Stimulated activated CD8-positive, alpha-beta memory T cell treated with anti-CD3 and anti-CD28 coated beads, Interleukin-15, amount 100 ng/mL, for 48 hours (primary cell): ENCODE data around the gene TIE1.

Source experiments
- DNase-seq, 2 donors: peaks; one replicate each; pipeline ENCODE4 v3.0.0-alpha.2; 2020; ENCODE audit warnings: low read depth in 2 of 2

Gene TIE1

DNA sequence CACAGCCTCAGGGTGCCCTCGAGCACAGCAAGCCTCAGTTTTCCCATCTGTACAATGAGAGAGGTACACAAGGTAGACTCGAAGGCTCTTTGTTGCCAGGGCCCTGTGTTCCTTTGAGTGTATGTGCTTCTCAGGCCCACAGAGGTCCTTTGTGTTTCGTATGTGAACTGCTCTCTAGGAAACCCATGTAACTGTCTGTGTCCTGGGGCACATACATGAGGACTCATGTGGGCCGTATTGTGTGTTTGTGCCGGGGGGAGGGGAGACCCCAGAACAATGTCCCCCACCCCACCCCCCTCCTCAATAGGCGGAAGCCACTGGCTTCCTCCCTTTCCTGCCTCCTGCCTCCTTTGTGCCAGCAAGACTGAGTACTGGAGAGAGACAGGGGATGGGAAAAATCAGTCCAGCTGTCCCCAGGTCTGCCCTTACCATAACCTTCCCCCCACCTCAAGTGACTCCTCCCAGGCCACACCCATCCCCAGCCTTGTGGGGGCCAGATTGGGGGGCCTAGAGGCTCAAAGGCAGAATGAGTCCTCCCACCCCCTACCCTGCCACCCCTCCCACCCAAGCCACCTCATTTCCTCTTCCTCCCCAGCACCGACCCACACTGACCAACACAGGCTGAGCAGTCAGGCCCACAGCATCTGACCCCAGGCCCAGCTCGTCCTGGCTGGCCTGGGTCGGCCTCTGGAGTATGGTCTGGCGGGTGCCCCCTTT, at the start of gene TIE1:
TSS of gene TIE1 (plus strand) at position 605 of the 717 bp plus-strand sequence. CDS start at position 695, 90 bp downstream.
- no peak for DNase-seq

DNA sequence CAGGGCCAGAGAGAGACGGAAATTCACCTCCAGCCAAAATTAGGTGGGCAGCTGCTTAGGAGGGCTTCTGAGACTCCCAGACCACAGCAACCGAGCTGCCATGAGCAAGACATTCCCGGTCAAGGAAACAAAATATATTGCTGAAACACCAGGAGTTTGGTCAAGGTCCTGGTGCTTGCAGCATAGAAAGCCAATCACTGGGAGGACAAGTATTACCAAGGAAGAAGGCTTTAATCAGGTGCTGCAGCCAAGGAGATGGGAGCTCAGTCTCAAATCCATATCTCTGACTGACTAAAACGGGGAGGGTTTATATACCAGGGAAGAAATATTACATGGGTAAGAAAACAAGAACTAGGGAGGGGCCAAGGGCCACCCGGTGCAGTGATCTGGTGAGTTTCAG, 49.8 kb upstream of the TIE1 start:
- DNase-seq = no peak

DNA sequence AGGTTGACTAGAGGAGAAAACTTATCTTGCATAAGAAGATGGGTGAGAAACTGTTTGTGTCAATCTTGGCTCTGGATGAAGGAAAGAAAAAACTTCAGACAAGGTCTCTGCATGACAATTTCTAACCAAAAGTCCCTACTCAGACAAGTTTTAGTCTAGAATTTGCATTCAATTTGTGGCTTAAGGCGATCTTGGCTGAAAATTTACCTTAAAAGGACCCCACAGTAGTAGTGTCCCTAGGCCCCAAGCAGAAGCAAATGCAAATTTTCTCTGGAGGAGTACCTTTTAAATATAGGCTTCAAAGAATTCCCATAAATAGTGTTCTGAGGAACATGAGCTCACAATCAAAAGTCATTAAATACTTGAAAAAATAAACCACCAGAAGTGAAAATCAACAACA, 48.6 kb upstream of the TIE1 start:
- DNase-seq = no peak

DNA sequence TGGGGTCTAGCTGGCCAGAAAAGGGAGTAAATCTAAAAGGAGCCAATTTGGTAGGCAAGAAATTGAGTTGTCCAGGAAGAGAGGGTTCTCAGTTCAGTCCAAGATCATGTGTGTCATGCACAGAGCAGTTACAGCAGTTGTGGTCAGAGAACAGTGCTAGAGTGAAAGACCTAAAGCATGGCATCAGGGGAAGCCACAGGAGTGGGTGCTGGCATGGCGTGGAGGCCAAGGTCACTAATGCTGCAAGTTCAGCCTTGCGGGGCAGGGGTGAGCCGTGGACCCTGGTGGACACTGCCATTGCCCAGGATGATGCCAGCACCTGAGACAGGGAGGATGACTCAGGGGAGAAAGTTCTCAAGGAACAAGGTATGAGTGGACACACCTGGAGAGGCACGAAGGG, 47.6 kb upstream of the TIE1 start:
- DNase-seq = no peak

DNA sequence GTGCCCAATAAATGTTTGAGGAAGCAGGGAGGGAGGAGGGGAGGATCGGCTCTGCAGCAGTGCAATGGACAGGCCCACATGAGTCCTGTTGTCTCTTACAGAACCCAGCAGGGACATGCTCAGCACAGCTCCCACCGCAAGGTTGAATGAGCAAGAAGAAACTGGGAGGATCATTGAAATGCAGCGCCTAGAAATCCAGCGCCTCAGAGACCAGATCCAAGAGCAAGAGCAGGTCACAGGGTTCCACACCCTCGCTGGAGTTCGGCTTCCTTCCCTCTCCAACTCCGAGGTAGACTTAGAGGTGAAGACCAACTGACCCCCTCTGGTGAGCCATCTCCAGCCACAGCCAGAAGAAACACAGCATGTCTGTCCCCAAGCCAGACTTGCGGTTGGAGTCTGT, 46.9 kb upstream of the TIE1 start:
- no peak for DNase-seq

DNA sequence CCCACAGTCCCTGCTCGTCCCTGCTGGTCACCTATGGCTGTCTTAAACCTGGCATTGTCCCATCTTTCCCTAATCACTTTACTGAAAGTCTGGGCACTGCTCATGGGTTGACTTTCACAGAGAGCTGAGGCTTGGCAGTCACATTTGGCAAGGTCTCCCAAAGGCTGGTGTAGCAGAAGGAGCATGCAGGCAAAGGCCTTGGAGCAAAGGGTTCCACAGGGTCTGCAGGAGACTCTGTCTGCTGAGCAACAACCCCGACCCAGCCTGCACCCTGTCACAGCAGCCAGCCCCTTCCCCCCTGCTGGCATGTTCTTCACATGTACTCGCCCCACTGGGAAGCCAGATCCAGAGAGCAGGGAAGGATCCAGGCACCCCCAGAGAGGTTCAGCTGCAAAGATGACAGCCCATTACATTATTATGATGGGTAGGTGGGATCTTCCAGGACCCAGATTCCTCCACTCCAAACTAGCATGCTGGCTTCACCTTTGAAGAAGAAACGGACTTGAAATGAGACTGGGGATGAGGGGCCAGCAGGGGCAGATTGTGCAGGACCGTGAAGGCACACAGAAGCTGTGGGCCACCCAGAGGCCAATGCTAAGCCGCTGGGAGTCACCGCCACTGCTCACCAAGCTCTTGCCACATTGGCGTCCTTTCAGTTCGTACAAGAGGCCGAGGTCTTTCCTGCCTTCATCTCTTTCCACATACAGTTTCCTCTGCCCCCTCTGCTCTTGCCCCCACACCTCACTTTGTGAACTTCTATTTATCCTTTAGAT, 45.2 kb upstream of the TIE1 start:
- DNase-seq = no peak

DNA sequence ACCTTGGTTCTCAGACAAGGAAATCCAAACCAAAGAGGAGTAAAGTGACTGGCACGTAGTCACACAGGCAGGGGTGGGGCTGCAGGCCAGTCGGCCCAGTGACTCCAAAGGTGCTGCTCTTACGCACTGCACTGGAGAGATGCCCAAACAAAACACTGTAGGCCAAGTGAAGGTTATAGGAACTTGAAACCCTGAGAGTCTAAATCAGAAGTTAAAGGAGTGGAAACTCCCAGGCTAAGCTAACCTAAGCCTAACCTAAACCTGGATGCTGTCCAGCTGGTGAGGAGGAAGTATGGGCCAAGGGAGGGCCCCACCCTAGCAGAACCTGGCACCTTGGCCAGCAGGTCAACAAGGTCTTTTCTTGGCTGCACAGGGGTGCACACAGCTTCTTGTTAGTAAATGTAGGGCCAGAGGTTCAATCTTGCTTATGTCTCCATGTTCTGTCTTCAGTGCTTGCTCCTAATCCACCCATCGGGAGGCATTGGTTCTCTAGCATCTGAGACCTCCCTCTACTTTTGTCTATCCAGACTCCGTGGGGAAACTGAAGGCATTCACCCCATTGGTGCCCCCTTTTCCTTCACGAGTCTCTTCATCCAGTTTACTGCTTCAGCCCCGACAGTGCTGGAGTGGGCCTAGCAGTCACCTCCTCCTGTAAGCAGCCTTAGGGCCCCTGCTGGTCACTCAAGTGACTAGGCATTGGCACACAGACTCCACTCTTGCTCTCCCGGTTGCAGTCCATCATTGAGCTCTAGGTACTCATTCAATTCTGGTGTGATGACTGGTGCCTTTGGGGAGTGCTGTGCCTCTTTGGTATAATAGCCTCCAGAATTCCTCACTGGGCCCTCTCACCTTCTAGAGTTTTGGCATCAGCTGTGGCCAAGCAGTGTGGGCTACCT, 43.9 kb upstream of the TIE1 start:
- no peak for DNase-seq

DNA sequence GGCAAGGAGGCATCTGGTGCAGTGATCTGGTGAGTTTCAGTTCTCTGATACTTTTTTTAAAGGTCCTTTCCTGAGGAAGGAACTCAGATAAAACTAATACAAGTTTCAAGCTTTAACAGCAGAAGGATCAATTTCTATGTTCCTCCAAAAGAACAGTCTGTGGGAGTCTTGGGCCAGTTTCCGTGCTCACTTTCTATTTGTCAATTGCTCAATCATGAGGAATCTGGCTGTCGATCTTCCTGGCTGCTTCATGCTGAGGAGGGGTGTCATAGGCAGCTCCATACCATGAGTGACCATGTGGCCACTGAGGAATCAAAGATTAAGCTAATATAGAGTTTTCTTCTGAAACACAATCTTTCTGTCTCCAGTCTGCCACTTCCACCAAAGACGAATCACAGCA, 42.4 kb upstream of the TIE1 start:
- DNase-seq = no peak

DNA sequence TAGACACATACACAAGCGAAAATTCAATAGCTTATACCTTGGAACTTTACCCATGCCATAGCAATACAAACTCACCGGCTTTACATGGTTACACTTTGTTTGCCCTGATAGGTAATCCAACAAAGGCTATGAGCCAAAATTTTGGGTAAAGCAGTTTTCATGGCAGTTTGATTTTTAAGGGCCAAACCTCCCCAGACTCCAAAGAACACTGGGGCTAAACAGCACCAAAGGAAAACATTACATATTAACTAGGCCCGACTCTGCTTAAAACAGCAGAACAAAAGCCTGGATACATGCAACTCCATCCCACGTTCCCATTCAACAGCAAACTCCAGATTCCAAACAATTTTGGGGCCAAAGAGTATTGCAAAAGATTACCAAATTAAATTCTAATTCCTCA, 35.4 kb upstream of the TIE1 start:
- DNase-seq = no peak

DNA sequence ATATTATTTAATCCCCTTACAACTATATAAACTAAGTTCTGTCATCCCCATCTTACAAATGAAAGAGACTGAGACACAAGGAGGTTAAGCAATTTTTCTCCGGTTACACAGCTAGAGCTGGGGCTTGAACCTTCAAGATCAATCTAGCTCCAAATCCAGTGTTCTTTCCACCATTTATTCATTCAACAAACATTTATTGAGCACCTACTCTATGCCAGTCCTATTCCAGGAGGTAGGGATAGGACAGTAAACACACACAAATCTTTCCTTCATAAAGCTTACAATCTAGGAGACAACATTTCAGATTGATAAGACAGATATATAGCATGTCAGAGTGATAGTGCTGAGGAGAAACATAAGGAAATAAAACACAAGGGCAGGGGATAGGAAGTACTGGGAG, 33.9 kb upstream of the TIE1 start:
- DNase-seq = no peak

DNA sequence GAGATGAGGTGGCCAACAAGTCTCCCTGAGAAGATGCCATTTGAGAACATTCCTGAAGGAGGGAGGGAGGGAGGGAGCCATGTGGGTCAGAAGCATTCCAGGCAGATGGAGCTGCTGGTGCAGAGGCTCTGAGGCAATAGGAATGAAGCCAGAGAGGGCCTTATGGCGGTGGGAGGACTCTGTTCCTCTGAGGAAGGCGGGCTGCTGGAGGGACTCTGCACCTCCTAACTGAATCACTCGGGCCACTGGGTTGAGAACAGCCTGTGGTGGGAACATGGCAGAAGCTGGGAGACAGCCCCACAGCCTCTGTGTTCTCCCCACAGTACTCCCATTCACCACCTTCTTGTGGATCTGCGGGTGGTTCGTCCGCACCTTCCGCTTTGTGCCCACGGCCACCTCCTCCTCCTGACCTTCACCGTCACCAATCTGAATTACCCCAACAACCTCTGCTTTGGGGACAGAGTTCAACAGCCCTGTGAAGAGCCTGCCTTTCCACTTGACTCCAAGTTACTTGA, 33.4 kb upstream of the TIE1 start:
- DNase-seq = no peak

DNA sequence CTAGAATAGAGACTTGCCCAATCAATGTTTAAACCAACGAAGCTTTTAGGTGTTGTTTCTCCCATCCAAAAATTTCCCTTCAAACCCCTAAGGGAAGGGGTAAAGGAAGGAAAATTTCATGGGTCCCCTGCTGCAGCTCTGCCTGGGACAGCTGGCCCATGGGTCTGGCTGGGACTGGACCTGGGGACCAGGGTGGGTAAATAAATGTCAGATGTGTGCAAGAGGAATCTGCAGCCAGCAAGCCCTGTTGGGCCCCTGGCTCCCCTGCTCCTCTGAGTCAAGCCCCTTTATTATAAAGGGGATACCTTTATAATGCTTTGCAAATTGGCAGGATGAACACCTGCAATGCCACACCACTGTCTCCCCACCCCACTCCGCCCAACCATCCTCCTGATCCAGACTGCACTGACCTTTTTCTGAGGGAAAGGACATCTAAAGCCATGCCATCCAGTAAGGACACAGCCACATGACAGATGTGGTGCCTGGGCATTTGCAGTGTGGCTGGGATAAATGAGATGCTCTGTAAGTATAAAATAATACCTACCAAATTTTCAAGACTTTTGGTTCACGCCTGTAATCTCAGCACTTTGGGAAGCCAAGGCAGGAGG, 32.9 kb upstream of the TIE1 start:
- DNase-seq = no peak

DNA sequence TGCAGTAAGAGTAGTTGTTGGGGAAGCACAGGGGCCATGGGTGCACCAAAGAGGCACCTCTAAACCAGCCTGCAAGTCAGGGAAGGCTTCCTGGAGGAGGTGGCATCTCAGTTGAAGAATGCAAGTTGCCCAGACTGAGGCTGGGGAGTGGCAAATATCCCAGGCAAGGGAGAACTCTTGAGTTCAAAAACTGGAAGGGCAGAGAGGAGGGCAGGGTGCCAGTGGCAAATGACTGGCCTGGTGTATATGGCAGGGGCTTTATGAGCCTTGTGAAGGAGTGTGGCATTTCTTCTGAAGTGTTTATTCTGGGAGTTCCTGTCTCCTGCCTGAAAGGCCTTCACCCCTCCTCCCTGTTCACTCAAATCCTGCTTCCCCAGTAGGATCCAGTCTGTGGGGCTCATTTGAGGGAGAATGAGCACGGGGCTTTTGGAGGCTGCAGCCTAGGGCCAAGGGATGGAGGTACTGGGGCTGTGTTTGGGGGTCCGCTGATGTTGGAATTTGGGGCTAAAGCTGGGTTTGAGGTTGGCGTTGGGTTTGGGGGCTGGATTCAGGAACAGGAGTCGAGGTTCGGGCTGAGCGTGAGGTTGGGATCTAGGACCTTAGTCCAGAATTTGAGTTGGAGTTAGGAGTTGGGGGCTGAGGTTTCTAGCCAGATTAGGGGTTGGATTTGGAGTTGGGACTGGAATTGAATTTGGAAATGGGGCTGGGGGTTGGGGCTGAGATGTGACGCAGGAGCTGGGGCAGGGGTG, 31.0 kb upstream of the TIE1 start, which contains the start of gene TMEM125:
TSS of gene TMEM125 (plus strand) at position 357 of the 749 bp plus-strand sequence. CDS start 2,740 bp downstream, outside the sequence.
- no peak for DNase-seq

DNA sequence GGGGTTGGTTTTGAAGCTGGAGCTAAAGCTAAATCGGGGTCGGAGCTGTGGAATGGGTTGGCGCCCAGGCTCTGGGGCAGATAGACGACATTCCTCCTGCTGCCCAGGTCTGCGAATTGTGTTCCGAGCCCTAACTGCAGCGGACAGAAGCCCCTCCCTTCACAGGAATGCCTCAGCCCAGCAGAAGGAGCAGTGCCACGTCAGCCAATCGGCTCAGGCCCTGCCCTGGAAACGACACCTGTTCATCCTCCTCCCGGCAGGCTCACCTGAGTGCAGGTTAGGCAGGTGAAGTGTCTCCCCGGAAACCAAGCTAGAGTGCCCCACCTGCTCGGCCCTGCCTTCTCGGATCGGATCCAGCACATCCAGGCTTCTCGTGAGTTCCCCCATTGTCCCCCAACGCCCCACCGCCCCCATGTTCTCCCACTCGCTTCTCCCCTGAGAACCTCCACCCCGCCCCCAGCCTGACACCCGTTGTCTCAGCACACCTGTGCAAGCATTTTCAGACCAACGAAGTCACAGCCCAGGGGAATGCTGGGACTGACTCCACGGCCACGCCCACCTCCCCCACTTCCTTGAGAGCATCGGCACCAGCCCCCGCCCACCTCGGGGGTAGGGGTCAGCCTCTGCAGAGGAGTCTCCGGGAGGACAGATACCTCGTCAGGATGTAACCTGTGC, 30.2 kb upstream of the TIE1 start:
- DNase-seq = no peak

DNA sequence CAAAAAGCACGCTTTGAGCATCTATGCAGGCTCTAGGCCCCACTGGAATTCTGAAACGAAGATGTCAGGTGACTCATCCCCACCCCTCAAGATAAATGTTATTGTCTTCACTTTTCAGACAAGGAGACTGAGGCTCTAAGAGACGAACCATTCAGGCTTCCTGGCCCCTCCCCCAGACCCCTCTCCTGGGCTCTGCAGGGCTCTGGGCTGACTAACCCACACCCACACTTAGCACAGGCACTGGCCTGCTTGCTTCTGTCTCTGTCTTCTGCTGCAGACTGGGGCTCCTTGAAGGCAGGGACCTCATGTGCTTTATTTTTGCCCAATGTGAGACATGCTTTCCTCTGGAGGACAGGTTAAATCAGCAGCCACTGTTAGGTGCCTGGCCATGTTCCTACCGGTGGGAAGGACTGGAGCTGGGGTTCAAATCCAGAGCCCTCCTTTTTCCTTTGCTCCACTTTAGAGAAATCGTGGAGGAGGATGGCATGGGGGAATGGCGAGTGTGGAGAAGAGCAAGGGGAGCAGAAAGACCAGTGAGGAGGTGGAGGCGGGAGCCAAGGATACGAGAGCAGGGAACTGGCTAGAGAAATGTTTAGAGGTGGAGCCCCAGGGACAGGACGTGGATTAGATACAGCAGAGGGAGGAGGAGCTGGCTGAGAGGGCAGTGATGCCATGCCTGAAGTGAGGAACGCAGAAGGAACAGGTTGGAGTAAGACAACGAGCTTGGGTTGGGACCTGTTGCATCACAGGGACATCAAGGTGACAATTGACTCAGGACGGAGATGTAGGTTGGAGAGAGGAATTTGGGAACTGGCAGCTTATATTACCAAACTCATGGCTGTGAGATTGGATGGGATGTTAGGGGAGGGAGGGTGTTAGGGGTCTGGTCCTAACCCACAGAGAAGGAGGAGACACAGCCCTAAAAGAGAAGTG, 29.3 kb upstream of the TIE1 start:
- no peak for DNase-seq

DNA sequence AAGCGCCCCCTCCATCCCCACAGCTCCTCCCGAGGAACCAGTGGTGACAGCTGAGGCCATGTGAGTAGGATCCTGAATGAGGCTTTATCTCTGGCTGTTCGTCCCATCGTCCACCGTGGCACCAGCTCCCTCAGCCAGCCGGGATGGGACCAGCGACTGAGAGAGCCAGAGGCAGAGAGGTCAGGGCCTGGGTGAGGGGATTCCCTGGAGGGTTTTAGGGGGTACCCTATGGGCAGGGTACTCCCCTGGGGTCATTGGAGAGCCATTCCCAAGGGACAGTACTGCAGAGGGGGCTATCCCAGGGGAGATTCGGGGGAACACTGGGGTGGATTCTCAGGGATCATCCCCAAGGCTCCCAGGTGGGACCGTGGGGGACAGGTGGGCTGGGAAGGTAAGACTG, 28.6 kb upstream of the TIE1 start:
- no peak for DNase-seq

DNA sequence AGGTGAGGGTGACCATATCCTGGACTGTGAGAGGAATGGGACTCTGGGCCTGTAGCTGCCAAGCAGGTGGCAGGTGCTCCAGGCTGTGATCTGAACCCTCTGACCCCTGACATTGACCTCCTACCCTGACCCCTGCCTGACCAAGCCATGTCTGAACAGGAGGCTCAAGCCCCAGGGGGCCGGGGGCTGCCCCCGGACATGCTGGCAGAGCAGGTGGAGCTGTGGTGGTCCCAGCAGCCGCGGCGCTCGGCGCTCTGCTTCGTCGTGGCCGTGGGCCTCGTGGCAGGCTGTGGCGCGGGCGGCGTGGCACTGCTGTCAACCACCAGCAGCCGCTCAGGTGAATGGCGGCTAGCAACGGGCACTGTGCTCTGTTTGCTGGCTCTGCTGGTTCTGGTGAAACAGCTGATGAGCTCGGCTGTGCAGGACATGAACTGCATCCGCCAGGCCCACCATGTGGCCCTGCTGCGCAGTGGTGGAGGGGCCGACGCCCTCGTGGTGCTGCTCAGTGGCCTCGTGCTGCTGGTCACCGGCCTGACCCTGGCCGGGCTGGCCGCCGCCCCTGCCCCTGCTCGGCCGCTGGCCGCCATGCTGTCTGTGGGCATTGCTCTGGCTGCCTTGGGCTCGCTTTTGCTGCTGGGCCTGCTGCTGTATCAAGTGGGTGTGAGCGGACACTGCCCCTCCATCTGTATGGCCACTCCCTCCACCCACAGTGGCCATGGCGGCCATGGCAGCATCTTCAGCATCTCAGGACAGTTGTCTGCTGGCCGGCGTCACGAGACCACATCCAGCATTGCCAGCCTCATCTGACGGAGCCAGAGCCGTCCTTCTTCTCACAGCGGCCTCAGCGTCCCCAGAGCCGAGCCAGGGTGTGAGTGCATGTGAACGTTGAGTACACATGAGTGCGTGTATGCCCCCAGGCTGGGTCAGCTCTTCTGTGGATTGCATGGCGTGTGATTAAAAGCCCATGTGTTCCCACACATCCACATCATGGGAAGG, 27.9 kb upstream of the TIE1 start:
- no peak for DNase-seq

DNA sequence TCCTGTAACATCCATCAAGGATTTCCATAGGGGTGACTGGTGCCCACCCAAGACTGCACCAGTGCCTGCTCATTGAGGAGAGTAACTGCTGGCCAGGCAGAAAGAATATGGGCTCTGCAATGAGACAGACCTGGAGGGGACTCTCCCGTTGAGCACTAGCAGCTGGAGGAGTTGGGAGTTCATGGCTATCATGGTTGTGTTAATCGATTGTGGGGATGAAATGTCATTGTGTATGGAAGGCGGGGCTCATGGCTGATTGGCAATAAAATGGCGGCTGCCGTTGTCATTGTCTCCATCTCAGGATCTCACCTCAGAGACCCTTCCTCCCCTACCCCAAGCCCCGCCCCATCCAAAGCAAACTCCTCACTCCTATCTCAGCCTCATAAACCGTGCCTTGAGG, 27.1 kb upstream of the TIE1 start:
- DNase-seq = no peak
